HG02623 (cell line): ENCODE data around the gene RUVBL1.

Source experiments
- ATAC-seq: cut with Tn5 transposase; IDR thresholded peaks from one replicate; pipeline ENCODE4 v1.9.1; 2021; ENCODE audit warnings: moderate library complexity; ENCODE audit not compliant: unreplicated experiment

Gene RUVBL1

DNA sequence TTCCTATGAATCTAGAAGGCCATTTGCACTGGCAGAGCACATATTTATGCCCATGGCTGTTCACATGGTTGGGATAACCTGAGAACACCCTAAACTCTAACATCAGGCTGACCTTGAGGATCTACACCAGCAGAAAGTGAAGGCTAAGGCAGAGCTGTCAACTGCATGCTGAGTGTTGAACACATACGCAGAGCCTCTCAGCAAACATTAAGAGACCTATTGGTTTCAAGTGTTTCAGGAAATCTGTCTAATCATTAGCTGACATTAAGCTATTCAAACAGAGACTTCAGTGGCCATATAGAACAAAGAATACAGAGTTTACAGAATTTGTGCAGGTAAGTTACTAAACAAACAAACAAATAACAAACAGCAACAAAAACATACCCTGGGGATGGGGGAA, 87.5 kb downstream of the RUVBL1 start:
- no peak for ATAC-seq

DNA sequence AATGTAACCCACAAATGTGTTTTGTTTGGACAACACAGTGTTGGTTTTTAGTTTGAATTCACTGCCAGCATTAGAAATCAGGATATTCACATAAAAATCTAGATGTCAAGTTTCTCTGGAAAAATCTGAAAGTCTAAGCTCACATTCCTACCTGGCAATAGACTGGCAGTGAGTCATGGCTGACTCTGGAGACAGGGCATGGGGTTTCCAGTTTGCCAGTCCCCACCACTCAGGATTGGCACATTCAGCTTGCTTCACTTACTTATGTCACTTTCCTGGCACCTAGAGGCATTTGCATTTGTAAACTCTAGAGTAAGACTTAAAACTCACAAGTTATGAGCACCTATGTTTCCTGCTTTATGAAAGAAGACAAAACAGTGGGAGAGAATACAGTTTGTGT, 90.5 kb downstream of the RUVBL1 start:
- ATAC-seq, result no peak
